Prostate gland (tissue), 2 donors: ENCODE measurements around the gene SSTR5. TPM values are rescaled to one million over a fixed set of nuclear protein-coding genes. Genes with fewer than 3 reads are reported as not detected.

Experiments used
- DNase-seq: peaks from one replicate; pipeline ENCODE4 v3.0.0-alpha.2; 2019; ENCODE audit warnings: low spot score
- H3K27ac ChIP-seq, 2 donors: fragments of 200-600 bp; sonication (generic); 2 replicates each; pipeline ENCODE4 v1.5.1; 2017 to 2019
- H3K27me3 ChIP-seq: fragments of 200-600 bp; sonication (generic); replicated peaks from 2 replicates; pipeline ENCODE4 v1.5.1; 2019; ENCODE audit not compliant: insufficient read depth
- H3K36me3 ChIP-seq, 2 donors: fragments of 200-600 bp; sonication (generic); 1 replicate in 1 of 2; 2 replicates in 1 of 2; pipeline versions ENCODE4 v1.5.1 to v1.8.1; 2017 to 2019
- H3K4me1 ChIP-seq: fragments of 200-600 bp; sonication (generic); replicated peaks from 2 replicates; pipeline ENCODE4 v1.5.1; 2019
- H3K4me3 ChIP-seq, 2 donors: fragments of 200-600 bp; sonication (generic); 2 replicates each; pipeline ENCODE4 v1.5.1; 2017 to 2019
- H3K9me3 ChIP-seq: fragments of 200-600 bp; sonication (generic); 2 replicates; pipeline ENCODE4 v1.5.1; 2017
- POLR2A ChIP-seq: fragments of 450-650 bp; IDR thresholded peaks from one replicate; pipeline ENCODE4 v1.6.1; 2016; ENCODE audit warnings: antibody characterized with exemption, mild to moderate bottlenecking
- POLR2AphosphoS5 ChIP-seq: sonication (generic); formaldehyde crosslinking; IDR thresholded peaks from one replicate; pipeline ENCODE4 v1.6.1; 2017; ENCODE audit warnings: antibody characterized with exemption
- WGBS: methylation state at CpG from one replicate; pipeline ENCODE4 v1.1.5; 2018; 5-methylcytosine and 5-hydroxymethylcytosine counted together
- intact Hi-C: fragments of 100-400 bp; cut with DNase I; formaldehyde crosslinking; loops from one replicate; pipeline ENCODE4 v1.14.2; 2022
- total RNA-seq, 2 donors: library from RNA; depleted of rRNA; stranded (reverse); fragments of >200 nt; gene quantifications; one replicate each; pipeline ENCODE4 v1.1.0, GENCODE V29; 2016
- TF ChIP-seq, protein P1 (sequence below), 4 experiments: fragments of 200-600 bp in 2 of 4; fragments of 450-650 bp in 2 of 4; sonication (generic) in 2 of 4; IDR thresholded peaks; 1 replicate in 3 of 4; 2 replicates in 1 of 4; pipeline ENCODE4 v1.5.1; 2016 to 2019; ENCODE audit warnings: antibody characterized with exemption in 4 of 4, mild to moderate bottlenecking in 2 of 4, moderate library complexity in 2 of 4

SSTR5 gene
- total RNA-seq, 2 donors from 2014 or later, result 1.1 to 1.8 TPM

GRCh38 chr16:1127971-1128715 lies 55.6 kb downstream of the SSTR5 start:
- H3K27ac ChIP-seq, result no peak overlapping the region
- no peaks in the 10 kb centered on the region for H3K9me3 ChIP-seq
- H3K36me3 ChIP-seq, result no peaks in the 10 kb centered on the region
- no peak overlapping the region for H3K4me3 ChIP-seq
- intact Hi-C loops, result no loop called here
- no peaks in the 10 kb centered on the region for H3K4me1 ChIP-seq
- no peaks in the 10 kb centered on the region for H3K27me3 ChIP-seq
- no peak for TF ChIP-seq POLR2A
- TF ChIP-seq POLR2AphosphoS5, result no peak
- TF ChIP-seq, protein P1, sequence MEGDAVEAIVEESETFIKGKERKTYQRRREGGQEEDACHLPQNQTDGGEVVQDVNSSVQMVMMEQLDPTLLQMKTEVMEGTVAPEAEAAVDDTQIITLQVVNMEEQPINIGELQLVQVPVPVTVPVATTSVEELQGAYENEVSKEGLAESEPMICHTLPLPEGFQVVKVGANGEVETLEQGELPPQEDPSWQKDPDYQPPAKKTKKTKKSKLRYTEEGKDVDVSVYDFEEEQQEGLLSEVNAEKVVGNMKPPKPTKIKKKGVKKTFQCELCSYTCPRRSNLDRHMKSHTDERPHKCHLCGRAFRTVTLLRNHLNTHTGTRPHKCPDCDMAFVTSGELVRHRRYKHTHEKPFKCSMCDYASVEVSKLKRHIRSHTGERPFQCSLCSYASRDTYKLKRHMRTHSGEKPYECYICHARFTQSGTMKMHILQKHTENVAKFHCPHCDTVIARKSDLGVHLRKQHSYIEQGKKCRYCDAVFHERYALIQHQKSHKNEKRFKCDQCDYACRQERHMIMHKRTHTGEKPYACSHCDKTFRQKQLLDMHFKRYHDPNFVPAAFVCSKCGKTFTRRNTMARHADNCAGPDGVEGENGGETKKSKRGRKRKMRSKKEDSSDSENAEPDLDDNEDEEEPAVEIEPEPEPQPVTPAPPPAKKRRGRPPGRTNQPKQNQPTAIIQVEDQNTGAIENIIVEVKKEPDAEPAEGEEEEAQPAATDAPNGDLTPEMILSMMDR (IDR thresholded peaks at IDR 0.05), result no peak
- no peak for DNase-seq
- 88% methylated on average over 29 of the region's 31 CpGs for WGBS

GRCh38 chr16:1129106-1129960 lies 56.8 kb downstream of the SSTR5 start:
- DNase-seq, result no peak
- H3K4me1 ChIP-seq, result no peaks in the 10 kb centered on the region
- TF ChIP-seq, protein P1 (IDR thresholded peaks at IDR 0.05), result no peak
- no peak for TF ChIP-seq POLR2A
- no peak for TF ChIP-seq POLR2AphosphoS5
- intact Hi-C loops, result no loop called here
- H3K27me3 ChIP-seq, result no peaks in the 10 kb centered on the region
- 95% methylated on average over 43 of the region's 48 CpGs for WGBS
- no peaks in the 10 kb centered on the region for H3K36me3 ChIP-seq
- no peaks in the 10 kb centered on the region for H3K9me3 ChIP-seq
- no peak overlapping the region for H3K4me3 ChIP-seq
- H3K27ac ChIP-seq, result no peak overlapping the region

GRCh38 chr16:1130382-1130781 lies 57.8 kb downstream of the SSTR5 start:
- no peaks in the 10 kb centered on the region for H3K27me3 ChIP-seq
- no peak overlapping the region for H3K4me3 ChIP-seq
- no peaks in the 10 kb centered on the region for H3K36me3 ChIP-seq
- H3K27ac ChIP-seq, result no peak overlapping the region
- no peaks in the 10 kb centered on the region for H3K4me1 ChIP-seq
- TF ChIP-seq, protein P1 (IDR thresholded peaks at IDR 0.05), result no peak
- TF ChIP-seq POLR2A (no peak), POLR2AphosphoS5 (no peak)
- 93% methylated on average over 8 of the region's 8 CpGs for WGBS
- intact Hi-C loops, result no loop called here
- H3K9me3 ChIP-seq, result no peaks in the 10 kb centered on the region
- no peak for DNase-seq

Other genes with a start within 250 kb of the SSTR5 start
- 10 to 100 TPM; 86.1 to 87.5 TPM for gene LMF1, start 101.8 kb upstream of the SSTR5 start, total RNA-seq
- 10 to 100 TPM in 1 of 2 donors, under 1 TPM in 1; 0.59 to 11.9 TPM for gene SOX8, start 91.0 kb upstream of the SSTR5 start, total RNA-seq
- under 1 TPM in 1 of 2 donors, not detected in 1; 0.34 TPM for gene C1QTNF8, start 23.5 kb downstream of the SSTR5 start, total RNA-seq
- 100 to 1,000 TPM in 1 of 2 donors, 10 to 100 TPM in 1; 32.5 to 111 TPM for gene CACNA1H, start 80.4 kb downstream of the SSTR5 start, total RNA-seq
- gene TPSG1, start 152.5 kb downstream of the SSTR5 start, total RNA-seq, result not detected
- gene TPSB2, start 157.4 kb downstream of the SSTR5 start, total RNA-seq, result 10 to 100 TPM; 31.8 to 78.7 TPM
- gene TPSAB1, start 168.0 kb downstream of the SSTR5 start, total RNA-seq, result 10 to 100 TPM; 17.7 to 33.6 TPM
- 1 to 10 TPM in 1 of 2 donors, under 1 TPM in 1; 0.82 to 1.9 TPM for gene TPSD1, start 183.3 kb downstream of the SSTR5 start, total RNA-seq
- gene UBE2I, start 236.9 kb downstream of the SSTR5 start, total RNA-seq, result 100 to 1,000 TPM in 1 of 2 donors, 10 to 100 TPM in 1; 58.2 to 110 TPM